Subcutaneous adipose tissue (tissue), 4 donors: ENCODE measurements around the gene ENO3. TPM values are rescaled to one million over a fixed set of nuclear protein-coding genes. Genes with fewer than 3 reads are reported as not detected.

Experiments
- total RNA-seq, 4 donors: library from RNA; depleted of rRNA; stranded (reverse); fragments of >200 nt; gene quantifications; one replicate each; pipeline ENCODE4 v1.1.0, GENCODE V29; 2016
- TF ChIP-seq, protein P1 (sequence below): fragments of 450-650 bp; IDR thresholded peaks from one replicate; pipeline ENCODE4 v1.5.1; 2016; ENCODE audit warnings: low read depth, mild to moderate bottlenecking, control low read depth, antibody characterized with exemption, moderate library complexity

The ENO3 gene
- total RNA-seq, 4 donors from 2014 or later = 2.3 to 8.3 (median 3.8) TPM

DNA sequence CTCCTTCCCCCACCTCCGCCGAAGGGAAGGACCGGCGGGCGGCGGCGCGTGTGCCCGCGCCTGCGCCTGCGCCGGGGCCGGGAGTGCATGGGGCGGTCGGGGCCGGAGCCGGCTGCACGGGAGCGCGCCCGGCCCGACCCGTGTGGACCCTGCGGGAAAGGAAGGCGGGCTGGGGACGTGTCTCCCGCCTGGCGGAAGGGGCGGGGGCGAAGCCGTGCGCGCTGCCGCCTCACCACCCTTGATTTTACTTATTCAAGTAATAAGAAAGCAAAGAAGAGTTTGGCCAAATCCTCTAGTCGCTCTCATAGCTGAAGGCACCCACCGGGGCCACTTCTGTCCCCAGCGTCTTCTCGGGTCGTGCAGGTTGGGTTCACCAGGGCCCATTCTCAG, 2.0 kb upstream of the ENO3 start:
- TF ChIP-seq, protein P1, sequence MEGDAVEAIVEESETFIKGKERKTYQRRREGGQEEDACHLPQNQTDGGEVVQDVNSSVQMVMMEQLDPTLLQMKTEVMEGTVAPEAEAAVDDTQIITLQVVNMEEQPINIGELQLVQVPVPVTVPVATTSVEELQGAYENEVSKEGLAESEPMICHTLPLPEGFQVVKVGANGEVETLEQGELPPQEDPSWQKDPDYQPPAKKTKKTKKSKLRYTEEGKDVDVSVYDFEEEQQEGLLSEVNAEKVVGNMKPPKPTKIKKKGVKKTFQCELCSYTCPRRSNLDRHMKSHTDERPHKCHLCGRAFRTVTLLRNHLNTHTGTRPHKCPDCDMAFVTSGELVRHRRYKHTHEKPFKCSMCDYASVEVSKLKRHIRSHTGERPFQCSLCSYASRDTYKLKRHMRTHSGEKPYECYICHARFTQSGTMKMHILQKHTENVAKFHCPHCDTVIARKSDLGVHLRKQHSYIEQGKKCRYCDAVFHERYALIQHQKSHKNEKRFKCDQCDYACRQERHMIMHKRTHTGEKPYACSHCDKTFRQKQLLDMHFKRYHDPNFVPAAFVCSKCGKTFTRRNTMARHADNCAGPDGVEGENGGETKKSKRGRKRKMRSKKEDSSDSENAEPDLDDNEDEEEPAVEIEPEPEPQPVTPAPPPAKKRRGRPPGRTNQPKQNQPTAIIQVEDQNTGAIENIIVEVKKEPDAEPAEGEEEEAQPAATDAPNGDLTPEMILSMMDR = no peak

DNA sequence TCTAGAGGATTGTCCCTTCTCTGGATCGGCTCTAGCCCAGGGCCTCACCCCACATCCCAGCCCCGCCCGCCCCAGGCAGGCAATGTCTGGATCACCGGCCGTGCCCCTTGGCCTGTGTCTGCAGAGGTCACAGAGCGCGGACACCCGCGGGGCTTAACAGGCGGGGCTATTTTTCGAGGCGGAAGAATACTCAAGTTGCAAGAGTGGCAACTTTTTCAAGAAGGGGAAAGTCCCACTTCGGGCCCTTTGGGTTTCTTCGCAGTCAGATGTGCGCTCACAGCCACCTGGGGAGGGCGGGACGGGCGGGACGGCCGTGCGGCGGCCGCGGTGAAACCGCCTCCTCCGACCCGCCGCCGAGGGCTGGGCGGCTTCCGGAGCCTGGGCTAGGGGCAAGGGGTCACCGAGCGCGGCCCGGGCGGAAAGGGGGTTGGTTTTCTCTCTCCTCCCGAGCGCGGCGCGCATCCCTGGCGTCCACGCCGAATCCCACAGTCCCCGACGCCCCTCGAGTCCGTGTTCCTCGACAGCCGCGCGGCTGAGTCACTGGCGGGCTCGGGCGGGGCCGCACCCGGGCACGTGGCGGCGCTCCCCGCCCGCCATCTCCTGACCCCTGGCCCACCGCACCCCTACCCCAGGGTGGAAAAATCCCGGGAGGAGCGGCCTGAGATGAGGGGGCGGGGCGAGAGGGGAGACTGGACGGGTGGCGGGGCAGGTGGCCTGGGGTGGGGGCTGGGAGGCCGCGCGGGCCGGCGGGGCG, 1.4 kb upstream of the ENO3 start:
- TF ChIP-seq, protein P1 = no peak

DNA sequence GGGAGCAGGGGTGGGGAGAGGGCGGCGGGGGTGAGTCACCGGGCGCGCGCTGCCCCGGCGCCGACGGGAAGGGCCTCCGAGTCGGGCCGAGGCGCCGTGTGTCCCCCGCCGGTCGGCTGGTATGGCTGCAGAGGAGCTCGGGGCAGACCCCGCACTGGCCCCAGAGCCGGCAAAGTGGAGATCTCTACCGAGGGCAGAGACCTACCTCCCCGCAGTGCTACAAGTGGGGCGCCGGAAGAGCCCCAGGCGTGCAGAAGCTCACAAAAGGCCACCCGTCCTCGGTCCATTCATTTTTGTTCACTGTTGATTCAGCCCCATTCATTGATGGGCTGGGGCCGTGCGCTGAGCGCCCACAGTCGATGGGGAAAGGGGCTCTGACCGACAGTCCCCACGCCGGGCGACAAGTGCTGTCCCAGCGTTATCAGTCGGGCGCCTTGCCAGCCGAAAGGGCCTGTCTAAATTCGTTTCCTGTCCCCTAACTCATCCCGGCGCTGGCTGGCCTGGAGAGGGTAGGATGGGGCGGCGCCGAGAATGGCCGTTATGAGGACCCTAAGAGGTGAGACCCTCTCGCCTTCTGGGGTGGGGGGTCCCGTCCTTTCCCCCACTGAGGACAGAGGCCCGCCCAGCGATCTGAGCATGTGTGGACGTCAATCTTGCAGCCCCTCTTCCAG, 709 bp upstream of the ENO3 start:
- TF ChIP-seq, protein P1 = no peak

DNA sequence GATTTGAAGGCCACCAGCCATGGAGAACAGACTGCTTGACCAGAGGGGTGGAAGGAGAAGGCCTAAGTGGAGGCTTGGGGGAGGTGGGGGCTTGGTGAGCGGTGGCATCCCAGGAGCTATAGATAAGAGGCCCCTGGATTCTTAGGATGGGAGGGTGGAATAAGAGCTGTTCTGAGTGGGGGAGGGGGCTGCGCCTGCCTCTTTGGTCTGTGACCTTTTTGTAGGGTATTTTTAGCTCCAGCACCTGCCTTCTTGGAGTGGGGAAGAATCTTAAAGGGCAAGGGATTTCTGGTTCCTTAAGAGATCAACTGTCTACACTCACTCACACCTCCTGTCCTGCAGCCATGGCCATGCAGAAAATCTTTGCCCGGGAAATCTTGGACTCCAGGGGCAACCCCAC, 567 bp downstream of the ENO3 start:
- TF ChIP-seq, protein P1 = no peak

DNA sequence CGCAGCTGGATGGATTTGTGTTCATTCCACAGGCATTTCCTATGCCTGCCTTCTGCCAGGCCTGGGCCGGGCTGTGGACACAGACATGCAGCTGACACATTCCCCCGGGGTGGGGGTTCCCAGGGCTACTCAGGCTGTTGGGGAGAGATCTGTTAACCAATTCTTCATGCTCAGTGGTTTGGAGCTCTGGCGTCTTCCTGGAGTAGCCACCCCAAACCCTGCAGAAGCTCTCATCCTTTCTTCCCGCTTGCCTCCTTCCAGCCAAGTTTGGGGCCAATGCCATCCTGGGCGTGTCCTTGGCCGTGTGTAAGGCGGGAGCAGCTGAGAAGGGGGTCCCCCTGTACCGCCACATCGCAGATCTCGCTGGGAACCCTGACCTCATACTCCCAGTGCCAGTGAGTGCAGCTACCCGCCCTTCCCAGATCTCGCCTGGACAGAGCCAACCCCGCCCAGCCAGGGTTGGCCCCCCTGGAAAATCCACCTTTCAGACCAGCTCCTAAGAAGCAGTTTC, 2.6 kb downstream of the ENO3 start:
- TF ChIP-seq, protein P1 = no peak

DNA sequence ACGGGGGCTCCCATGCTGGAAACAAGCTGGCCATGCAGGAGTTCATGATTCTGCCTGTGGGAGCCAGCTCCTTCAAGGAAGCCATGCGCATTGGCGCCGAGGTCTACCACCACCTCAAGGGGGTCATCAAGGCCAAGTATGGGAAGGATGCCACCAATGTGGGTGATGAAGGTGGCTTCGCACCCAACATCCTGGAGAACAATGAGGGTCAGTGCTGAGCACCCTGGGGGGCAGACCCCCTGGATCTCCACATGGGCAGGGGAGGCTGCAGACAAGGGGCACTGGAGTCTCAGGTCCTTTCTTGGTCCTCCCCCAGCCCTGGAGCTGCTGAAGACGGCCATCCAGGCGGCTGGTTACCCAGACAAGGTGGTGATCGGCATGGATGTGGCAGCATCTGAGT, 4.2 kb downstream of the ENO3 start:
- TF ChIP-seq, protein P1 = no peak

DNA sequence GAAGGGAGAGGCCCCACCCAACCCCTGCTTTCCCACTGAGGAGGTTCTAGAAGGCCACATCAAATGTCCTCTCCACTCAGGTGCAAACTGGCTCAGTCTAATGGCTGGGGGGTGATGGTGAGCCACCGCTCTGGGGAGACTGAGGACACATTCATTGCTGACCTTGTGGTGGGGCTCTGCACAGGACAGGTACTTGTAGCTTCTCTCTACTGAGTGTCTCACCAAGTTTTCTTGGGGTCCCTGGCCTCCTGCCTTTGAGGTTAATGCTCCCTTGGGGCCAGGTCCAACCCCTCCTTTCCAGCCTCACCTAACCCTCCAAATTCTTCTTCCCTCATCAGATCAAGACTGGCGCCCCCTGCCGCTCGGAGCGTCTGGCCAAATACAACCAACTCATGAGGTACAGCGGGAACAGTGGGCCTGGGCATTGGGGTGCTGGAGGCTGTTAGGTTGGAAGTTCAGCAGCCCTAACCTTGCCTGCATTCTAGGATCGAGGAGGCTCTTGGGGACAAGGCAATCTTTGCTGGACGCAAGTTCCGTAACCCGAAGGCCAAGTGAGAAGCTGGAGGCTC, 5.7 kb downstream of the ENO3 start:
- TF ChIP-seq, protein P1 = no peak
